Left renal pelvis (tissue), 4 donors: ENCODE measurements around the gene ZNF688. TPM values are rescaled to one million over a fixed set of nuclear protein-coding genes. Genes with fewer than 3 reads are reported as not detected.
"Not testable (repeated sequence)": the region's sequence is repeated elsewhere in the genome, so short reads cannot be mapped to it uniquely, and the experiment has no call there.

ENCODE experiments used
- DNase-seq, 4 donors: peaks; one replicate each; pipeline ENCODE4 v3.0.0-alpha.2; 2013; ENCODE audit warnings: low read depth in 4 of 4, low spot score in 3 of 4
- polyA plus RNA-seq, 4 donors: library from polyadenylated mRNA; unstranded; fragments of 120-200 nt; gene quantifications; one replicate each; pipeline ENCODE4 v1.2.1, GENCODE V29; 2013; ENCODE audit not compliant: insufficient read length in 4 of 4

Gene ZNF688
- polyA plus RNA-seq, 4 donors, result 10.5 to 17.5 (median 13.3) TPM

DNA sequence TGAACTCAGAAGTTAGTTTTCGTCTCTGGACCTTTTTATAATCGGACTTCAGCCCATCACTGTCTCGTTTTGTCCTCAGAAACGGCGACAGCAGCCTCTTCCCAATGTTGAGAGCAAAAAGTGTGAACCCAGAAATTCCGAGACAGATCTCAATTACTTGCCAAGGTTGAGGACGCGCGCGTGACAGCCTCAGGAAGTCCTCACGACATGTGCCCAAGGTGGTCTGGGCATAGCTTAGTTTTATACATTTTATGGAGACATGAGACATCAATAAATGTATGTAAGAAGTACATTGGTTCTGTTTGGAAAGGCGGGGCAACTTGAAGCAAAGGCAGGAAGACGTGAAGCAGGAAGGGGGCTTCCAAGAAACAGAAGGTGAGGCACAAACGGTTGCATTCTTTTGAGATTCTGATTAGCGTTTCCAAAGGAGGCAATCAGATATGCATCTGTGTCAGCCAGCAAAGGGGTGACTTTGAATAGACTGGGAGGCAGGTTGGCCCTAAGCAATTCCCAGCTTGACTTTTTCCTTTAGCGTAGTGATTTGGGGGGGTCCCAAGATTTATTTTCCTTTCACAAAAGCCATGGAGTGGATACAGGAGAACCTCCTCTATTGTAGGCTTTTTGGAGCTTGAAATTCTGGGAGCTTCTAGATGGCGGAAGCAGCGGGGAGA, 36.3 kb downstream of the ZNF688 start:
- DNase-seq, result no peak

DNA sequence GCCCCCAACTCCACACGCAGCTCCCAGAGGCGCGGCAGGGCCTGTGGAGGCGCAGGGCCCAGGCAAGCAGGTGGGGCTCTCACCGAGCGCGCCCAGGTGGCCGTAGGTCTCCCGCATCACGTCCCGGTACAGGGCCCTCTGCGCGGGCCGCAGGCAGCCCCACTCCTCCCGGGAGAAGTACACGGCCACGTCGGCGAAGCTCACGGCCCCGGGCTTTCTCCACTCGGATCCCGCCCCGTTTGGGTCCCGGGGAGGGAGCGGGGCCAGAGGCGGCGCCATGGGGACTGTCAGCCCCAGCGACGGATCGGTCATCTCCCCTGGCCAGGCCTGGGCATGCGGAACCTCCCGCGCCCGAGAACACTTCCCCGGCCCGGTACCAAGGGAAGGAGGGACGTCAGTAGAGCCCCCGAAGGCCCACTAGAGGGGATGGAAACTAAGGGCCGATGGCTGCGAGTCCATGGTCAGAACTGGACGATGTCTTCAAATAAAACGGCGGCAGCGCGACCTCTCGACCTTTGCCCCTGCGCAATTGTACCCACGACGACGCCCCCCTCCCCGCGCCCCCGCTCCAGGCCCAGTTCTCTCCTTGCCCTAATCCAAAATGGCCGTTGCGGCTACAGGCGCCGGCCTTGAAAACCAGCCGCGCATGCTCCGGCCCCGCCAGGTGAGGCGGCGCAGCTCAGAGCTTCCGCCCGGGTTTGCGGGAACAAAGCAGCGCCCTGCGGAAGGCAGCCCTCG, 37.0 kb downstream of the ZNF688 start, which contains the start of gene ZNF747:
Gene ZNF747, minus strand, starts transcription at position 491 of the 738 bp plus-strand sequence. Its CDS starts 179 bp downstream, at position 312.
- DNase-seq, result peak in 2 of 4 donors; percentile 86 to 90

DNA sequence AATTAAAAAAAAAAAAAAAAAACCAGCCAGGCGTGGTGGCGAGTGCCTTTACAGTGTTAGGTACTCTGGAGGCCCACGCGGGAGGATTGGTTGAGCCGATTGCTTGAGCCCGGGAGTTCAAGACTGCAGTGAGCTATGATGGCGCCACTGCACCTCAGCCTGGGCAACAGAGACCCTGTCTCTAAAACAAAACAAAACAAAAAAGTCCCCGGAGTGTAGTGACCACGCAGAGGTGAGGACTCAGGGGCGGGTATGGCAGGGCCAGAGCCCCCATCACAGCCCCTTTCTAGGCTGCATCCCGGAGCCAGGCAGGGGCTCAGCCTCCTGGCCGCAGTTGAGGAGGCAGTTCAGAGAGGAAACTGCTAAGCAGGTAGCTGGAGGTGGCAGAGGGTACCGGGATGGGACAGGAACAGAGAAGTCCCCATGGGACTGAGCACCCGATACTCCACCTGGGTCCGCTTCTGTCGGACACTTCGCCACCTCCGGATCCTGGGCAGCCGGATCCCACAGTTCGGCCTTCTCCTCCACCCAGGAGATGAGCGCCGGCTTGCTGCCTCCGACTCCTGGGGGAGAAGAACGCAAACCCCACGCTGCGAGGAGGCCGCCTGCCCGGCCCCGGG, 37.7 kb downstream of the ZNF688 start:
- DNase-seq, result no peak

DNA sequence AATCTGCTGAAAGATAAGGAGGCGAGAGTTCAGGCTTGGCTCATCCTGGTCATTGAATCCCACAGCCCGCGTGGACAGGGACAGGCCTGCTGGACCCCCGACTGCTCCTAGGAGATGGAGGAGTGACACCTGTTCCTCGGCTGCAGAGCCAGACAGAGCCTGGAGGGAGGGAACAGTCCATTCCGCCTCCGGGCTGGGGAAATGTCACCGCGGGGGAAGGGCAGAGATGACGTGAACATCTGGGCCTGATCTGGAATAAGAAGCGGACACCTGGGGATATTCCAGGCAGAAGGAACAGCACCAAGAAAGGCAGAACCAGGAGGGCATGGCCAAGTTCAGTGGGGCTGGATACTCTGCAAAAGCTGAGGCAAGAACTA, 38.4 kb downstream of the ZNF688 start:
- DNase-seq, result no peak

DNA sequence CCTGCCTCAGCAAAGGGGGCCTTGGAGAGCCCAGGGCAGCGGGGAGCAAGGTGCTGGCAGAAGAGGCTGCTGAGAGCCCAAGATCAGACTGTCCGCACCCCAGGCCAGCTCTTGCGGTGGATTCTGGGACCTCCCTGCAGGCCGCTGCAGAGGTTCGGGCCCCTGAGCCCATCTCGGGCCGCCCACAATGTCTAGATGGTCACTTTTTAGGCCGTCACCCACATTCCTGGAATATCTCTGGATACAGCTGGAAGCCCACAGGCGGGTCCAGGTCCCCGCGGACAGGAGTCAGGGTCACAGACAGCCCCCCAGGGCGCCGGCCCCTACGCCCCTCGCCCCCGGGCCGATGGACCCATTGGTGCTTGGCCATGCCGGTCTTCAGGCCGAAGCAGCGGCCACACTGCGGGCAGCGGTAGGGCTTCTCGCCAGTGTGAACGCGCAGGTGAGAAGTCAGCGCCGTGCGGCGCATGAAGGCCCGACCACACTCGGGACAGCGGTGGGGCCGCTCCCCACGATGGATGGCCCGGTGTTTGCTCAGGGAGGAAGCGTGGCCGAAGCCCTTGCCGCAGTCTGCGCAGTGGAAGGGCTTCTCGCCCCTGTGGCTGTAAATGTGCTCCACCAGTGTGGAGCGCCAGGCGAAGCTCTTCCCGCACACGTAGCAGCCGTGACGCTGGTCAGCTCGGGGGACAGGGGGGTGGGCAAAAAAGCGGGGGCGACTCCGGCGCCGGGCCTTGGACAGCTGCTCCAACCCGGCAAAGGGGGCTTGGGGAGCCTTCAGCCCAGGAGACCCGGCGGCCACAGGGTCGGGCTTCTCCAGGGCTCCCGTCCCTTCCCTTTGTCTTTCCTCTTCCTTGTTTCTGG, 39.0 kb downstream of the ZNF688 start:
- DNase-seq, result no peak

DNA sequence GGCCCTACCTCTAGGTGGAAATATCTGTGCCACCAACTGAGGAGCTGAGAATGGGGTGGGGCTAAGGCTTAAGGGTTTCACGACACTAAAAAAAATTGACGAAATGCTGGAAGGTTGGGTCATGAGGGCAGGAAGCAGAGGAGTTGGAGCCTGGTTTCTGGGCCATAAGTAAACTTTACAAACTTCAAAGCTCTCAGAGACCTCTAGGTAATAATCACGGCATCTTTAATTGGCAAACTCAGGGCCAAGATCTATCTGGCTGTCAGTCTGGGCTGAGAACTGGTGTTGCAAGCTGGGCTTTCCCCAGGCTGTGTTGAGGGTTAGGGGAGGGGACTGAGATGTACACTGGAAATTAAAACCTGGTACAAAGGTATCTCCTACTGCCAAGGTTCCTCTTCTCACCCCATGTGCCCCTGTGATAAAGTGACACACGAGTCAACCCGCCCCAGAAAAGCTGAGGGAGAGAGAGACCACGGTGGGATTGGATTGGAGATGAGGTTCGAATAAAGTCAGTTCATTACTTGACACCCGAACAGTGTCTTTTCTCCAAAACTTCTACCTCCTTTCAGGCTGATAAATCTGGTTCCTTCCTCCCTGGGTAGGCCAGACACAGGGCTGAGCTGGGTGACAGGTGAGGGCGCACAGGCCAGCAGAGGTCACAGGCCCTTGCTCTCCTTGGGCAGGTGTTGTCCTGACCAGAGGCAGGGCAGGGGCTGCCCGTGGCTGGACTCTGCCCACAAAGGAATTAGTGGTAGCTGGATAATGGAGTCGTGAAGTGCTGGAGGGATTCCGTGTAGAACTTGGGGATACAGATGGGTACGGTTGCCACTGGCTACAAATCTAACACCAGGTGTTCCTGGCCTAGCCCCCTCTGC, 41.1 kb downstream of the ZNF688 start:
- no peak for DNase-seq

DNA sequence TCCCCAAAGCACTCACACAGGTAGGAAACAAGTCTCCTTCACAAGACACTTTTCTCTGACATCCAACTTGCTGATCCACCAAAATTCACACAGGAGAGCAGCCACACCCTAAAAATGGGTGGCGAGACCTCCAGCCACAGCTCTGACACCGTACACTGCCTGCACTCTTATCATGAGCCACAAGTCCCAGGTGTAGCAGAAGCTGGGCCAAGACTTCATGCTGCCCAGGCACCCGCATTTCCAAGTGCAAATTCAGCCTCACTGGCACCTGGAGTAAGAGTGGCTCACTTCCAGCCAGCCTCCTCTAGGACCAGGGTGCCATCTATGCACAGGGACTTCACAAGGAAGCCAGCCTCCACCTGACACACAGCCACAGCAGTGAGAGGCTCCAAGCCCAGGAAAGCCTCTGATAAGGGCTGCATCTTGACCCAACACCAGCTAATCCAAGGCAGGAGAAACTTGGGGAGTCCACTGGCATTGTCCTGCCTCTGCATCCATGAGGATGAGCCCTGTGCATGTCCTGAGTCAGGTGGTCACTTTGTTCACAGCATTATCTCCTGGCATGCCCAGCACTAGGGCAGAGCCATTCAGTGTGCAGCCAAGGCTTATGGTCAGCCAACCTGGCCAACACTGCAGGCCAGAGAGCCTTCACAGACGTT, 42.6 kb downstream of the ZNF688 start:
- DNase-seq, result no peak

DNA sequence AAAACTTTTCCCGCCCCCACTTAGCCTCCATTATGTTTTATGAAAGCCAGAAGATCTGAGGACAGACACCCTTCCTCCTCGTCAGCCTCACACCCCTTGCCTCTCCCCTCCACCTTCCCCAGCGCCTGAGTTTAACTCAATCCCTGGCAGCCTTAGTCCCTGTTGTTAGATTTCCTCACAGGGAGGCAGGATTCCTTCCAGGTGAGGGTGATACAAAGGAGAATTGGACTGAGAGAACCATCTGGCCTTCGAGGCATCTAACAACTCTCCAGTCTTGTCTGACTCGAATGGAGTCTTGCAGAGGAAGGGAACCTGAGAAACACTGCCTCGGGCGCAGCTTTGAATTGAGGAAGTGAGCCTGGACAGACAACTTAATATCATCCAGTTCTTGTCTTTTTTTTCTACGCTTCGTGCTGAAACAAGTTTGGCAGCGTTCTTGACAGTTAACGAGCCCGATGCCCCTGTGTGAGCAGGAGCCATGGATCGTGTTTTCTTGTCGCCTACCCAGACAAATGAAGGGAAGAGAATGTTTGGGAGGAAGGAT, 43.8 kb downstream of the ZNF688 start:
- DNase-seq, result no peak

DNA sequence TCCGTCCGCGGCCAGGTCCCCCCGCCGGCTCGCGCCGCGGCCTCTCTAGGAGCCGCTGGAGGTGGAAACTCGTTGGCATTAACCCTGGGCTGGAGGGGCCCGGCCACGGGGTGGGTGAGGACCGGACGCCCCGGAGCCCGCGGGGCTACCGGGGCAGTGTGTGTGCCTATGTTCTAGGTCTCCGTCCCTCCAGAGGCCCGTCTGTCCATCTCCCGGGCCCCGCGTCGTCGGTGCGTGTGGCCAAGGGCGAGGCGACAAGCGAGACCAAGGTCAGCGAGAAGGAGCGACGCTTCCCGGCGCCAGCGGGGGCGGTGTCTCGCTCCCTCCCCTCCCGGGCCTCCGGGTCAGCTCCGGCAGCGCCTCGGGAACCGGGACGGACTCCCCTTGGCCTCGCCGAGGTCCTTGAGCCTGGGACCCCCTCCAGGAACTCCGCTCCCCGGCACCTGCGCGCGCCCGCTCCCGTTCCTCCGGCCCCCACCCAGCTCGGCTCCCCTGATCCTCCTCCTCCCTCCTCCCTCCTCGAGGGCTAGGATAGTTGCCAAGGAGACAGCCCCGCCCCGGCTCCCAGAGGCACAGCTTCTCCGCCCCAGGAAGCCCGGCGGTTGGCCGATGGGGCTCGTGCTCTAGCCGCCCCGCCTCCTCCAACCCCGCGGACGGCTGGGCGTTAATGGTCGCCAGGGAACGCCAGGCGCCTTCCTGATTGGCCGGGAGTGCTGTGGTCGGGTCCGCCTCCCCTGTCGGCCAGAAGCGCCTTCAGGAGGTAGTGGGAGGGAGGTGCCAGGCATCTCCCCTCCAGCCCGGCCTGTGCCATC, 44.5 kb downstream of the ZNF688 start:
- DNase-seq, result peak; percentile 94 to 98 (median 97)

DNA sequence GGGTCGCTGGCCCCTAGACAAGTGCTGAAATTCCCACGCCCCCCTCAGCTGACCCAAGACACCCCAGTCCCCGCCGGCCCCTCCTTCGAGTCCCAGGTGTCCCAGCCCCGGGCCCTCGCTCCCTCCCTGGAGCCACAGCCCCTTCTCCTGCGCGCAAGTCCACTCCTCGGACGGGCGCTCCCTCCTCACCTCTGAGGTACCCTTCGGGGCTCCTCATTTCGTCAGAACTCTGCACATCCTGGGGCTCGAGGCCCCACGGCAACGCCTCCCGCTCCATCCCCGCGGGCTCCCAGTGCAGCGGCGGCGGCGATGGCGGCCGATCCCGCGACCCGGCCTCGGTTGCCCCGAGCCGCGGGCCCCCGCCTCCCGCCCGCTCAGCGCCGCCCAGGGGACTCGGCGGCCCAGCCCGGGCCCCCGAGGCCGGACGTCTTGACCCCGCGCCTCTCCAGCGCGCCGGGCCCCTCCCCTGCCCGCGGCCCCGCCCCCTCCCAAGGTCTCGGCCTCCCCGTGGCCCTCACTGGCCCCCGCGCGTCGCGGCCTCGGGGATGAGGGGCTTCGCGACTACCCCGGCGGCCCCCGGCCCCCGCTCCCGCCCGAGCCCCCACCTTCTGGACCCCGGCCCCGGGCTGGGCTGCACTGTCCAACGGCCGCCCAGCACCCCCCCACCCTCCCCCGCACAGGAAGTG, 45.2 kb downstream of the ZNF688 start, which contains the start of gene ZNF768:
Gene ZNF768, minus strand, starts transcription at position 430 of the 686 bp plus-strand sequence. Its CDS starts 153 bp downstream, at position 277.
- no peak for DNase-seq

DNA sequence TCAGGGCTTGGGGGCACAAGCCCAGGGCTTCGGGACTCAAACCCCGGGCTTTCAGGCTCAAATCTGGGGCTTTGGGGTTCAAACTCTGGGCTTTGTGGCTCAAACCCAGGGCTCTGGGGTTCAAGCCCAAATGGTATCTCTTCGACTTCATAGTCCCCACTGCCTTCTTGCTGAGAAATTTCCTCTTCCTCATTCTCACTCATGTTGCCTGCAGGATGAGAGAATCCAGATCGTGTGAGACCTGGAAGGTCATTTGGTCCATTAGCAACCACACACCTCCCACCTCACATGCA, 45.7 kb downstream of the ZNF688 start:
- no peak for DNase-seq

DNA sequence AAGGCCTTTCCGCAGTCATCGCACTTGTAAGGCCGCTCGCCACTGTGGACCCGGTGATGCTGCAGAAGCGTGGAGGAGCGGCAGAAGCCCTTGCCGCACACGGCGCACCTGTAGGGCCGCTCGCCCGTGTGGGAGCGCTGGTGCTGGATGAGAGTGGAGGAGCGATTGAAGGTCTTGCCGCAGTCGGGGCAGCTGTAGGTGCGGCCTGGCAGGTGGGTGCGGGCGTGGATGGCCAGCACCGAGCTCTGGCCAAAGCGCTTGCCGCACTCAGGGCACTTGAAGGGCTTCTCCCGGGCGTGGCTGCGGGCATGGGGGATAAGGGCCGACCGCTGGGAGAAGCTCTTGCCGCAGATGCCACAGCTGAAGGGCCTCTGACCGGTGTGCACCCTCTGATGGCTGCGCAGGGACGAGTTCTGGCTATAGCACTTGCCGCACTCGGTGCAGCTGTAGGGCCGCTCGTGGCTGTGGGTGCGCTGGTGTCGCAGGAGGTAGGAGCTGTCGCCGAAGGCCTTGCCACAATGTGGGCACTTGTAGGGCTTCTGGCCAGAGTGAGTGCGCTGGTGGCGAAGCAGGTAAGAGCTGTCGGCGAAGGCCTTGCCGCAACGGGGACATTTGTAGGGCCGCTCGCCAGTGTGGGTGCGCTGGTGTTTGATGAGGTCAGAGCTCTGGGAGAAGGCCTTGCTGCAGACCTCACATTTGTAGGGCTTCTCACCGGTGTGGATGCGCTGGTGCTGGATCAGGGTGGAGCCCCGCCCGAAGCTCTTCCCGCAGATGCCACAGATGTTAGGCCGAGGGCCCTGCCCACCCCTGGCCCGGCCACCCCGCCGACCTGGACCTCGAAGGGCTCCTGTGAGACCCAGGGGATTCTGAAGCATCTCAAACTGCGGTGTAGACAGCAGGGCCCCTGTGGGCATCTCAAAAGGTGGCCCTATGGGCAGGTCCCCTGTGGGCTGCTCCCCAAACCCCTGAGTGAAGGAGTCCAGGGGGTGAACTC, 46.6 kb downstream of the ZNF688 start:
- no peak for DNase-seq

DNA sequence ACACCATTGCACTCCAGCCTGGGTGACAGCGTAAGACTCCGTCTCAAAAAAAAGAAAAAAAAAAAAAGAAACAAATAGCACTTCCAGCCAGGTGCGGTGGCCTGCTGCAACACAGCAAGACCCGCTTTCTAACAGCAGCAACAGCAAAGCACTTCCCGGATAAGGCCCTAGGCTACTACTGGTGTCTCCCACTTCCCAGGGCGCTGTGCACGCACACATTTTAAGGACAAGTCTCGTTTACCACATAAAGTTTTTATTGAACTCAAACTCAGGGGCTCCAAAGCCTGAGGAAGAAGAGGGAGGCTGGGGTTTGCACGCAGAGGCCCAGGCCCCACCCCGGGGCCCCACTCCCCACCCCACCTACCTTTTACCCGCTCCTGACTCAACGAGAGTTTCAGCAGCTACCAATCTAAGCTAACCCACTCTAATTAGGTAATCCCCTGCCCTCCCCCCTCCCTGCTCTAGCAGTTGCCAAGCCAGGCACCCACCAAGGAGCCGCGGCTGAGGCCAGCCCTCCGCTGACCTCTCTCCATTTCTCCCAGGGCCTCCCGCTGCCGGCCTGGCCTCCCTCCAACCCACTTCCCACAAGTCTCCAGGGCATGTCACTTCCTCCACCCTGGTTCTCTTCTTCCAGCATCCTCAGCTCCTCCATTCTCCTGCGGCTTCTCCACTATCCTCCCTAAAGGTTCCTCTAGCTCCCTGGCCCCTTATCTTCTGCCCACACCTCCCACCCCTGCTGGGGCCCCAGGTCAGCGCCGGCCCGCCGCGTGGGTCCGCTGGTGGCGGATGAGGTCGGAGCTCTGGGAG, 47.5 kb downstream of the ZNF688 start:
- DNase-seq, result no peak

DNA sequence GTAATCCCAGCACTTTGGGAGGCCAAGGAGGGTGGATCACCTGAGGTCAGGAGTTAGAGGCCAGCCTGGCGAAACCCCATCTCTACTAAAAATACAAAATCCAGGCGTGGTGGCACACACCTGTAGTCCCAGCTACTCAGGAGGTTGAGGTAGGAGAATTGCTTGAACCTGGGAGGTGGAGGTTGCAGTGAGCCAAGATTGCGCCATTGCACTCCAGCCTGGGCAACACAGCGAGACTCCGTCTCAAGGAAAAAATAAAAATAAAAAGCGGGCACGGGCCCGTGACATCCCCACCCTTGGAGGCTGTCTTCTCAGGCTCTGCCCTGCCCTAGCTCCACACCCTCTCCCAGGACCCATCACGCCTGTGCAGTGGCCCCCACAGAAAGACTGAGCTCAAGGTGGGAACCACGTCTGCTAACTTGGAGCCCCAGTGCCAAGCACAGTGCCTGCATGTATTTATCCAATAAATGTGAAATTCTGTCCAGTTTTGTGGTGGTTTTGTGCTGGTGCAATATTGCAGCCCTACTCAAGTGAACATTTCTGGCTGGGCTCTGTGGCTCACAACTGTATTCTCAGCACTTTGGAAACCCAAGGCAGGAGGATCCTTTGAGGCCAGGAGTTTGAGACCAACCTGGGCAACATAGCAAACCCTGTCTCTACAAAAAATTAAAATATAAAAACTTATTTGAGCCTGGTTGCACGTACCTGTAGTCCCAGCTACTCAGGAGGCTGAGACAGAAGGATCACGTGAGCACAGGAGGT, 48.6 kb downstream of the ZNF688 start:
- DNase-seq, result not testable (repeated sequence)
